ENCODE results near the gene SIPA1L3.

Gene SIPA1L3

DNA sequence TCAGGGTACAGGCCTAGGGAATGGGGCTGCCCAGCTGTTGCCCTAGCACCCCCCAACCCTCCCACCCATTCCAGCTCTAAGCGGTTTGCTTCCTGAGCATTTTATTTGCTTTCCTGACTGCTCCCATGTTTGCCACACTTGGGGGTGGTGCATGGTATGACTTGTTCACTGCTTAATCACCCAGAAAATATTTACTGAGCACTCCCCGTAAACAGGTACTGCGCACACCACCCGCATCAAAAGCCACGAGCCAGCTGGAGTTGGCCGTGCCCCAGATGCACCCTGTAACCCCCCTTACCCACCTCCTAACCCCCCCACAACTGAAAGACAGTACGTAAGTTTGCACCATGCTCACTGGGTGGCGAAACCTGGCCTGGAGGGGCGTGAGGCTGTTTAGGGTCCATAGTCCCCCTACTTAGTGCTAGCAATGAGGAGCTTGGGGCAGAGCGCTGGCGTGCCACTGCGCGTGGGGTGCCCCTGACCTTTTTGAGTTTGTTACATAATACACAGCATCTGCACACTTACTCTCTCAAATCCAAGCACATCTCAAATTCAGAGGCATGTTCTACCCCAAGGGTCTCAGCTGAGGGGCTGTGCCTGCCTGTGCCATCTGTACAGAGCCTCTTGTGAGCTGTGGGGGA, 287.2 kb downstream of the SIPA1L3 start:
- Histone ChIP-seq H3K79me1 (ENCODE audit: low read length) (no peaks in the 10 kb centered on the region), H2BK15ac (replicated peaks; ENCODE audit: low read depth) (no peak overlapping the region), H3K36me3 (ENCODE audit: control insufficient read depth, insufficient read depth, low read length) (no peaks in the 10 kb centered on the region), H2AK5ac (ENCODE audit: low read length) (no peak overlapping the region), H3K4me1 (ENCODE audit: control insufficient read depth, low read depth, low read length) (no peaks in the 10 kb centered on the region), H2BK120ac (ENCODE audit: low read depth, low read length) (no peak overlapping the region), H3K27me3 (ENCODE audit: insufficient read depth, low read length, poor library complexity) (no peaks in the 10 kb centered on the region), H3K23ac (ENCODE audit: low read length) (no peak overlapping the region), H3K4ac (ENCODE audit: low read depth, low read length) (no peak overlapping the region), H3K4me3 (ENCODE audit: low read length) (no peak overlapping the region), H4K8ac (ENCODE audit: low read depth, low read length) (no peak overlapping the region), H3K4me2 (ENCODE audit: low read length) (no peak overlapping the region), H4K5ac (ENCODE audit: low read length) (no peak overlapping the region), H3K18ac (ENCODE audit: low read length) (no peak overlapping the region), H3K9ac (ENCODE audit: low read length) (no peak overlapping the region), H3K56ac (ENCODE audit: low read length) (no peak overlapping the region), H3K27ac (ENCODE audit: low read depth, low read length) (no peak overlapping the region), H2BK5ac (ENCODE audit: low read length) (no peak overlapping the region), H3K79me2 (ENCODE audit: control insufficient read depth, insufficient read depth, low read length) (no peaks in the 10 kb centered on the region)
- no peak for DNase-seq
- no CpG with 5 or more reads among the region's 13 CpGs for WGBS (ENCODE audit: extremely low coverage, insufficient coverage, low lambda C conversion rate)

DNA sequence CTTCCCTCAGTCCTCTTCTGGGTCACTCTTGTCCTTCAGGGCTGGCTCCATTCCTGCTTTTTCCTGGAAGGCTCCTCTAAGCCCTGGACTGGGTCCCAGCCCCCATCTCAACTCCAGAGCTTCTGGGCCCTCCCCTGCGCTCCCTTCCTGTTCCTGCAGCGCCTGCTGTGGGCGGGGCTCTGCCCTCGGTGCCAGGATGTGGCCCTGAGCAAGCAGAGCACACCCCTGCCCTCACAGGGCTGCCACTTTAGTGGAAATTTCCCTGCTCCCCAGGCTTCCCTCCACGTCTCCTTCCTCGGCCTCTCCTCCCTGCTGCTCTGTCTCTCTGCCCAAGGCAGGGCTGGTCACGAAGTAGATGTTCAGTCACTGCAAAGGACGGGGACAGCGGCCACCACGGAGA, 288.2 kb downstream of the SIPA1L3 start:
- Histone ChIP-seq H3K4ac (ENCODE audit: low read depth, low read length) (no peak overlapping the region), H3K79me2 (ENCODE audit: control insufficient read depth, insufficient read depth, low read length) (no peaks in the 10 kb centered on the region), H3K27me3 (ENCODE audit: insufficient read depth, low read length, poor library complexity) (no peaks in the 10 kb centered on the region), H3K27ac (ENCODE audit: low read depth, low read length) (no peak overlapping the region), H3K4me3 (ENCODE audit: low read length) (no peak overlapping the region), H2BK15ac (replicated peaks; ENCODE audit: low read depth) (no peak overlapping the region), H3K9ac (ENCODE audit: low read length) (no peak overlapping the region), H4K5ac (ENCODE audit: low read length) (no peak overlapping the region), H2BK5ac (ENCODE audit: low read length) (no peak overlapping the region), H3K56ac (ENCODE audit: low read length) (no peak overlapping the region), H2BK120ac (ENCODE audit: low read depth, low read length) (no peak overlapping the region), H3K4me2 (ENCODE audit: low read length) (no peak overlapping the region), H3K4me1 (ENCODE audit: control insufficient read depth, low read depth, low read length) (no peaks in the 10 kb centered on the region), H3K18ac (ENCODE audit: low read length) (no peak overlapping the region), H4K8ac (ENCODE audit: low read depth, low read length) (no peak overlapping the region), H3K23ac (ENCODE audit: low read length) (no peak overlapping the region), H2AK5ac (ENCODE audit: low read length) (no peak overlapping the region), H3K36me3 (ENCODE audit: control insufficient read depth, insufficient read depth, low read length) (no peaks in the 10 kb centered on the region), H3K79me1 (ENCODE audit: low read length) (no peaks in the 10 kb centered on the region)
- DNase-seq, result no peak
- WGBS (ENCODE audit: extremely low coverage, insufficient coverage, low lambda C conversion rate), result no CpG with 5 or more reads among the region's 10 CpGs

DNA sequence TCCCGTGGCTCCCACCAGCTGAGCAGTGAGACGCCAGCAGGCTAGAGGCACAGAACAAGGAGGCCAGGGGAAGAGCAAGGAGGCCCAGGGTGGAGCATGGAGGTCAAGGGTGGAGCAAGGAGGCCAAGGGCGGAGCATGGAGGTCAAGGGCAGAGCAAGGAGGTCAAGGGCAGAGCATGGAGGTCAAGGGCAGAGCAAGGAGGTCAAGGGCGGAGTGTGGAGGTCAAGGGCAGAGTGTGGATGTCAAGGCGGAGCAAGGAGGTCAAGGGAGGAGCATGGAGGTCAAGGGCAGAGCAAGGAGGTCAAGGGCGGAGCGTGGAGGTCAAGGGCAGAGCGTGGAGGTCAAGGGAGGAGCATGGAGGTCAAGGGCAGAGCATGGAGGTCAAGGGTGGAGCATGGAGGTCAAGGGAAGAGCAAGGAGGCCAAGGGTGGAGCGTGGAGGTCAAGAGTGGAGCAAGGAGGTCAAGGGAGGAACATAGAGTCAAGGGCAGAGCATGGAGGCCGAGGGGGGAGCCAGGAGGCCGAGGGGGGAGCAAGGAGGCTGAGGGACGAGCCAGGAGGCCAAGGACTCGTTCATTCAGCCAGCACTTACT, 289.3 kb downstream of the SIPA1L3 start:
- Histone ChIP-seq H2BK120ac (ENCODE audit: low read depth, low read length) (no peak overlapping the region), H3K9ac (ENCODE audit: low read length) (no peak overlapping the region), H2BK15ac (replicated peaks; ENCODE audit: low read depth) (no peak overlapping the region), H2BK5ac (ENCODE audit: low read length) (no peak overlapping the region), H3K4me1 (ENCODE audit: control insufficient read depth, low read depth, low read length) (no peaks in the 10 kb centered on the region), H3K4ac (ENCODE audit: low read depth, low read length) (no peak overlapping the region), H3K36me3 (ENCODE audit: control insufficient read depth, insufficient read depth, low read length) (no peaks in the 10 kb centered on the region), H3K79me1 (ENCODE audit: low read length) (no peaks in the 10 kb centered on the region), H4K5ac (ENCODE audit: low read length) (no peak overlapping the region), H3K18ac (ENCODE audit: low read length) (no peak overlapping the region), H3K4me3 (ENCODE audit: low read length) (no peak overlapping the region), H3K56ac (ENCODE audit: low read length) (no peak overlapping the region), H3K4me2 (ENCODE audit: low read length) (no peak overlapping the region), H4K8ac (ENCODE audit: low read depth, low read length) (no peak overlapping the region), H3K23ac (ENCODE audit: low read length) (no peak overlapping the region), H3K79me2 (ENCODE audit: control insufficient read depth, insufficient read depth, low read length) (no peaks in the 10 kb centered on the region), H2AK5ac (ENCODE audit: low read length) (no peak overlapping the region), H3K27me3 (ENCODE audit: insufficient read depth, low read length, poor library complexity) (no peaks in the 10 kb centered on the region), H3K27ac (ENCODE audit: low read depth, low read length) (no peak overlapping the region)
- no CpG with 5 or more reads among the region's 13 CpGs for WGBS (ENCODE audit: extremely low coverage, insufficient coverage, low lambda C conversion rate)
- DNase-seq, result no peak

DNA sequence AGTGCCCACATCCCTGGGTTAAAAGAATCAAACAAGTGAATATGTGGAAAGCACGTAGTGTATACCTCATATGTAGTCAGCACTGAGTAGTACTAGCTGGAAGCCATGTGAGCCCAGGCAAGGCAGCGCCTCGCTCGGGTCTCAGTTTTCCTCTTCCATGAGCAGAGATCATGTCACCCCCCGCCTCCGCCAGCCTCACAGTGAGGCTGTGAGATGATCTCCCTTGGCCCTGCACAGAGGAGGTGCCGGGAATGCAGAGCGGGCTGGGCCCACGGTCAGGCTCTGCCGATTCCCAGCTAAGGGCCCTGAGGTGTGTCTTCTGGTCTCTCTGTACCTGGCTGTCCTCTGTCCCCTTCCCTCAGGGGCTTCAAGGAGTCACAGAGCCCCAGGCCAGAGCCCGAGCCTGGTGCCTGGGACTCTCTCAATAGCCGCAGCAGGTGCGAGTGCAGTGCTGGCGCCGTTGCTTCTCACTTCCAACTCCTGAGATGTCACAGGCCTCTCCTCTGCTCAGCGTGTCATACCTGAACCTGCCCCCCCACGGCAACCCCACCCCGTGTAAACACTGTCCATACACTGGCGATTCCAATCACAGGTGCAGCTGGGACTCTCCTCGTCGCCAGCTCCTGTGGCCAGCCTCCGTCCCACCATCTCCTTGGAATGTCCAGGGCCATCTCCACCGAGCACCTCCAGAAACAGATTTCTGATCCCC, 290.1 kb downstream of the SIPA1L3 start:
- Histone ChIP-seq H3K9ac (ENCODE audit: low read length) (no peak overlapping the region), H2BK5ac (ENCODE audit: low read length) (no peak overlapping the region), H3K27me3 (ENCODE audit: insufficient read depth, low read length, poor library complexity) (no peaks in the 10 kb centered on the region), H2BK15ac (replicated peaks; ENCODE audit: low read depth) (no peak overlapping the region), H3K79me1 (ENCODE audit: low read length) (no peaks in the 10 kb centered on the region), H3K27ac (ENCODE audit: low read depth, low read length) (no peak overlapping the region), H3K4me3 (ENCODE audit: low read length) (no peak overlapping the region), H4K5ac (ENCODE audit: low read length) (no peak overlapping the region), H3K18ac (ENCODE audit: low read length) (no peak overlapping the region), H3K4me2 (ENCODE audit: low read length) (no peak overlapping the region), H3K4me1 (ENCODE audit: control insufficient read depth, low read depth, low read length) (no peaks in the 10 kb centered on the region), H3K79me2 (ENCODE audit: control insufficient read depth, insufficient read depth, low read length) (no peaks in the 10 kb centered on the region), H2AK5ac (ENCODE audit: low read length) (no peak overlapping the region), H3K23ac (ENCODE audit: low read length) (no peak overlapping the region), H3K4ac (ENCODE audit: low read depth, low read length) (no peak overlapping the region), H3K36me3 (ENCODE audit: control insufficient read depth, insufficient read depth, low read length) (no peaks in the 10 kb centered on the region), H2BK120ac (ENCODE audit: low read depth, low read length) (no peak overlapping the region), H3K56ac (ENCODE audit: low read length) (no peak overlapping the region), H4K8ac (ENCODE audit: low read depth, low read length) (no peak overlapping the region)
- no peak for DNase-seq
- no CpG with 5 or more reads among the region's 23 CpGs for WGBS (ENCODE audit: extremely low coverage, insufficient coverage, low lambda C conversion rate)

DNA sequence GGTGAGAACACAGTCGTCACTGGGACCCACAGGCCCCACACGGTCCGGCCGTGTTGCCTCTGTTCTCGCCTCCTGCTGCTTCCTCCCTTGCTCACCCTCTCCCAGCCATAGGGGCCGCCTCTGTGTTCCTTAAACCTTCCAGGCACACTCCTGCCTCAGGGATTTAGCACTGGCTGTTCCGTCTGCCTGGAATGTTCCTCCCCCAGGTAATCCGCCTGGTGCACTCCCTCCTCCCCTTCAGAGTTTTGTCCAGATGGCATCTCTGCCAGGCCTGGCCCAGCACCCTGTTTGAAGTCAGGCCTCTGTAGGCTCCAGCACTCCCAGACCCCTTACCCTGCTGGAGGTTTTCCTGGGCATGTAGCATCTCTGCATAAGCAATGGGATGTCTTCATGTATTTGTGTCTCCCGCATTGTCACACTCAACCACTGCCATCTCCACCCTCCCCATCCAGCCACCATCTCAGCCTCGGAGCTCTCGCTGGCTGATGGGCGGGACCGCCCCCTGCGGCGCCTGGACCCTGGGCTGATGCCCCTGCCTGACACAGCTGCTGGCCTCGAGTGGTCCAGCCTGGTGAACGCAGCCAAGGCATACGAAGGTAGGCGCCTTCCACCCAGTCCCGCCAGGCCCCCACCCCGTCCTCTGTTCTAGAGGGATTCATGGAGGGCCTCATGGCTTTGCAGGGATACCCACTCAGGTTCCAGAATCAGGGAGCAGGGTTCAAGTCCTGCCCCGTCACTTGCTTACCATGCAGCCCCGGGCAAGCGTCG, 291.1 kb downstream of the SIPA1L3 start:
- Histone ChIP-seq H3K36me3 (ENCODE audit: control insufficient read depth, insufficient read depth, low read length) (no peaks in the 10 kb centered on the region), H3K18ac (ENCODE audit: low read length) (no peak overlapping the region), H3K4me3 (ENCODE audit: low read length) (no peak overlapping the region), H3K56ac (ENCODE audit: low read length) (no peak overlapping the region), H3K79me2 (ENCODE audit: control insufficient read depth, insufficient read depth, low read length) (no peaks in the 10 kb centered on the region), H2BK120ac (ENCODE audit: low read depth, low read length) (no peak overlapping the region), H4K5ac (ENCODE audit: low read length) (no peak overlapping the region), H3K27ac (ENCODE audit: low read depth, low read length) (no peak overlapping the region), H2BK15ac (replicated peaks; ENCODE audit: low read depth) (no peak overlapping the region), H3K4ac (ENCODE audit: low read depth, low read length) (no peak overlapping the region), H3K23ac (ENCODE audit: low read length) (no peak overlapping the region), H3K4me2 (ENCODE audit: low read length) (no peak overlapping the region), H3K79me1 (ENCODE audit: low read length) (no peaks in the 10 kb centered on the region), H3K27me3 (ENCODE audit: insufficient read depth, low read length, poor library complexity) (no peaks in the 10 kb centered on the region), H4K8ac (ENCODE audit: low read depth, low read length) (no peak overlapping the region), H2BK5ac (ENCODE audit: low read length) (no peak overlapping the region), H3K9ac (ENCODE audit: low read length) (no peak overlapping the region), H2AK5ac (ENCODE audit: low read length) (no peak overlapping the region), H3K4me1 (ENCODE audit: control insufficient read depth, low read depth, low read length) (no peaks in the 10 kb centered on the region)
- no peak for DNase-seq
- WGBS (ENCODE audit: extremely low coverage, insufficient coverage, low lambda C conversion rate), result no CpG with 5 or more reads among the region's 25 CpGs

Data from mesendoderm (in vitro differentiated cells).